Measurements from ENCODE around the gene TFAP2C.

DNA sequence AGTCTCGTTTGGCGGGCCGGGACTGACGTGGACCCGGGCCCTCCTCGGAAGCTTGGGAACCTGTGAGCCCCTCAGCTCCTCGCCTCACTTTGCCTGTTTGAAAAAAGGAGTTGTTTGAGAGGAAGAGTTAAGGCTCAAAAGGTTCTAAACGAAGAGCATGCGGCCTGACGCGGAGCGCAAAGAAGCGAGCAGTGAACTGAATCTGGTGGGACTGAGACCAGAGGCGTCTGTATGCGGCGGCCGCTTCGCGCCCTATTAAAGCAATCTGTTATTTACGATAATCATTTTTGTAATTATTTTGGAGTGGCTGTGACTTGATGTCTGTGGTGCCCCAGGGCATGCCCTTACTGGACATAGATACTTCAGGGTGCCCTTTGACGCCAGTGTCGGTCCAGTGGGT lies 3.3 kb upstream of the TFAP2C start:
- TF ChIP-seq JUND (IDR thresholded peaks at IDR 0.05; ENCODE audit: low read depth, low read length) (no peak), POLR2AphosphoS5 (IDR thresholded peaks at IDR 0.05; ENCODE audit: low read length) (no peak), SIX5 (IDR thresholded peaks at IDR 0.05; ENCODE audit: low read depth, low read length, severe bottlenecking) (no peak), BHLHE40 (IDR thresholded peaks at IDR 0.05; ENCODE audit: borderline replicate concordance in 1 of 2, low read depth in 2 of 2, low read length in 1 of 2) (no peak), ZNF592 (IDR thresholded peaks at IDR 0.05) (no peak), SP1 (IDR thresholded peaks at IDR 0.05; ENCODE audit: low read depth, low read length) (no peak), TAF1 (IDR thresholded peaks at IDR 0.05; ENCODE audit: borderline replicate concordance, low read depth, low read length) (no peak), POLR2A (IDR thresholded peaks at IDR 0.05; ENCODE audit: low read depth, low read length) (no peak), BRCA1 (IDR thresholded peaks at IDR 0.05; ENCODE audit: low read depth, low read length) (no peak), MAX (IDR thresholded peaks at IDR 0.05; ENCODE audit: low read depth, low read length) (no peak)
- TF ChIP-seq, protein P1, sequence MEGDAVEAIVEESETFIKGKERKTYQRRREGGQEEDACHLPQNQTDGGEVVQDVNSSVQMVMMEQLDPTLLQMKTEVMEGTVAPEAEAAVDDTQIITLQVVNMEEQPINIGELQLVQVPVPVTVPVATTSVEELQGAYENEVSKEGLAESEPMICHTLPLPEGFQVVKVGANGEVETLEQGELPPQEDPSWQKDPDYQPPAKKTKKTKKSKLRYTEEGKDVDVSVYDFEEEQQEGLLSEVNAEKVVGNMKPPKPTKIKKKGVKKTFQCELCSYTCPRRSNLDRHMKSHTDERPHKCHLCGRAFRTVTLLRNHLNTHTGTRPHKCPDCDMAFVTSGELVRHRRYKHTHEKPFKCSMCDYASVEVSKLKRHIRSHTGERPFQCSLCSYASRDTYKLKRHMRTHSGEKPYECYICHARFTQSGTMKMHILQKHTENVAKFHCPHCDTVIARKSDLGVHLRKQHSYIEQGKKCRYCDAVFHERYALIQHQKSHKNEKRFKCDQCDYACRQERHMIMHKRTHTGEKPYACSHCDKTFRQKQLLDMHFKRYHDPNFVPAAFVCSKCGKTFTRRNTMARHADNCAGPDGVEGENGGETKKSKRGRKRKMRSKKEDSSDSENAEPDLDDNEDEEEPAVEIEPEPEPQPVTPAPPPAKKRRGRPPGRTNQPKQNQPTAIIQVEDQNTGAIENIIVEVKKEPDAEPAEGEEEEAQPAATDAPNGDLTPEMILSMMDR (IDR thresholded peaks at IDR 0.05 in 2 of 3, conservative IDR thresholded peaks at IDR 0.05 in 1 of 3; ENCODE audit: control insufficient read depth in 2 of 3, extremely low read depth in 1 of 3, insufficient read depth in 1 of 3, low read depth in 3 of 3, low read length in 3 of 3) = no peak

Data from GM12878 (cell line).